ENCODE data around the gene ACP1.

ACP1 gene

DNA sequence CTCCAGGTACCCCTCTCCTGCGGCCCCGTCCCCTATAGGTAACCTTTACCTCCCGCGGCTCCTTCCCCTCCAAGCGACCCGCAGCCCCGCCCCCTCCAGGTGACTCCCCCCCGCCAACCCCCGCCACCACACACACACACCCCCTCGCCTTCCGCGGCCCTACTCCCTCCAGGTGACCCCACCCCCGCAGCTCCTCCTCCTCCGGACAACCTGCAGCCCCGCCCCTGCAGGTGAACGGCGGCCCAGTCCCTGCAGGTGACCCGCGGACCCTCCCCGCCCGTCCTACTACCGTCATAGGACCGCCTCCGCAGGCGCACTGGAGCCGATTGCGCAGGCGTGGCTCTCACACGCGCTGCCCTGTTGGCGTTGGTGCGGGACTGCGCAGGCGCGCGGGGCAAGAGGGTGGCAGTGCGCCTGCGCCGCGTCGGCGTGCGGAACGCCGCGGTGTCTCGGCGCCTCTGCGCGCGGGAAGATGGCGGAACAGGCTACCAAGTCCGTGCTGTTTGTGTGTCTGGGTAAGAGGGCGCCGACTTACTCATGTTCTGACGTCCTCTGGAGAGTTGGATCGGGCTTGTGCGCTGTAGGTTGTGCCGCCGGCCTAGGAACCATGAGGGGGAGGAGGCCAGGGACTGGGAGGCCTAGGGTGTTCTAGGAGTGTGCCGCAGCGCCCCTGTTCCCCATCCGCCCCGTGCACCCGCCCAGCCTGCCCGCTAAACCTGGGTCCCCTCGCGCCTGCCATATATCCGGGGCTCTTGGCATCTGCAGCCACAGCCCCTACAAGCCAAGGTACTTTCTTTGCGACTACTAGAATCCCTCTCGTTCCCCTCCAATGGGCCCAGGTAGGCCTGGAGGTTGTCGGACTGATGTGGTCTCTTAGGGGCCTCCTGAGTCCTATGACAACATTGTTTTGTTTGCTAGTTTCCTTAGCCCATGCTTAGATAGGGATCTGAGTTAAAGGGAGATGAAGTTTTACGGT is at the start of gene ACP1:
ACP1 (plus strand) TSS at position 455 of the 976 bp plus-strand sequence; CDS start at position 473, 18 bp downstream.
- Mint-ChIP-seq H3K27me3 (ENCODE audit: low read depth) (no peaks in the 10 kb centered on the region), H3K36me3 (ENCODE audit: low read depth) (no peaks in the 10 kb centered on the region), H3K9me3 (no peaks in the 10 kb centered on the region), H3K27ac (peak within 1 kb of the TSS; percentile 93), H3K4me3 (peak within 1 kb of the TSS; percentile 90), H3K4me1 (ENCODE audit: low read depth) (peaks cover 28% of the 10 kb centered on the region)

DNA sequence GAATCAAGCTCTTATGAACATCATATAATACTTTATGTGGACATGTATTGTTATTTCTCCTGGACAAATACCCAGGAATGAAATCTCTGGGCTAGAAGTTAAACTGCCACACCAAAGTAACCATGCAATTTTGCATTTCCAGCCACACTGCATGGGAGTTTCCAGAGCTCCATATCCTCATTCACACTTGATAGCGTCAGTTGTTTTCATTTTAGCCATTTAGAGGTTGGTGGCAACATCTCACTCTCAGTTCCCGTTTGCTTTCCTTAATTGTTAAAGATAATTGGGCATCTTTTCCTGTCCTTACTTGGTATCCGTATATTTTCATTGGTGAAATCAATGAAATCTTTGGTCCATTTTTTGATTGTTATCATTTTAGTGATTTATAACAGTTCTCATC is 48.7 kb upstream of the ACP1 start:
- peaks cover 5% of the 10 kb centered on the region for H3K27me3 Mint-ChIP-seq (ENCODE audit: low read depth)
- no peaks in the 10 kb centered on the region for H3K9me3 Mint-ChIP-seq
- H3K4me3 Mint-ChIP-seq = no peak overlapping the region
- no peaks in the 10 kb centered on the region for H3K36me3 Mint-ChIP-seq (ENCODE audit: low read depth)
- no peak overlapping the region for H3K27ac Mint-ChIP-seq
- no peaks in the 10 kb centered on the region for H3K4me1 Mint-ChIP-seq (ENCODE audit: low read depth)

GRCh38 chr2:223451-223850 is 41.3 kb upstream of the ACP1 start:
- Mint-ChIP-seq H3K9me3 (no peaks in the 10 kb centered on the region), H3K27me3 (ENCODE audit: low read depth) (no peaks in the 10 kb centered on the region), H3K27ac (no peak overlapping the region), H3K36me3 (ENCODE audit: low read depth) (peaks cover 6% of the 10 kb centered on the region), H3K4me3 (no peak overlapping the region), H3K4me1 (ENCODE audit: low read depth) (no peaks in the 10 kb centered on the region)

DNA sequence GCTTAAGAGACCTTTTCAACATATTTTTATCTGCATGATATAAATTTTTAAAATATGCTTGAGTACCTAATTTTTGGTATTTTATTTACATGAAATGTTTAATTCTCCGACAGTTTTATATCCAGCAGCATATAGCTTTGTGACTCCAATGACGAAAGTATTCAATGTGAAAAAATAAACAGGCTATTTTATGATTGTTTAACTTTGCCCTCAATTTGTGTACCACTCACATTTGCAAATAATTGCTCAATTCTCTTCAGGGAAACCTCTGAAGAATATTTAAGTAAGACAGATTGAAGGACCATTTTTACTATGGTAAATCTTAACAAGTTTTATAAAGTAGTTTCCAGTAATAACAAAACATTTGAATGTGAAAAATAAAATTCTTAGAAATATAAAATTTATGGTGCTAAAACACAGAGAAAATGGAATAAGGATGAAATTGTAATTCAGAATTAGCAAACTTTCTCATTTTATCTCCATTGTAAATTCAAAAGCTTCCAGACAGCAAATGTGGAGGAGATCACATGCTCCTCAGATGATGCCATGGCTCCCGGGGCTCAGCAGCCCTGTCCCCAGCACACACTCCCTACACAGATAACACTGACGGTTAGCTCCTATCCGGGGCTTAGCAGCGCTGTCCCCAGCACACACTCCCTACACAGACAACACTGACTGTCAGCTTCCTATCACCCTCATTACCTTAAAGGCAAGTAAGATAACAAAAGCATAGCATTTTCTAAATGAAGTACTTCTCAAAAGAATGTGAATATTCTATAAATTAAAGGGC is 40.6 kb upstream of the ACP1 start:
- Mint-ChIP-seq H3K27me3 (ENCODE audit: low read depth) (no peaks in the 10 kb centered on the region), H3K27ac (no peak overlapping the region), H3K36me3 (ENCODE audit: low read depth) (peaks cover 6% of the 10 kb centered on the region), H3K4me3 (no peak overlapping the region), H3K9me3 (no peaks in the 10 kb centered on the region), H3K4me1 (ENCODE audit: low read depth) (no peaks in the 10 kb centered on the region)

- H3K4me3 Mint-ChIP-seq = no peak overlapping the region
- H3K27ac Mint-ChIP-seq = no peak overlapping the region
- H3K36me3 Mint-ChIP-seq (ENCODE audit: low read depth) = peaks cover 6% of the 10 kb centered on the region
- H3K4me1 Mint-ChIP-seq (ENCODE audit: low read depth) = no peaks in the 10 kb centered on the region
- no peaks in the 10 kb centered on the region for H3K27me3 Mint-ChIP-seq (ENCODE audit: low read depth)
- no peaks in the 10 kb centered on the region for H3K9me3 Mint-ChIP-seq
Measured at GRCh38 chr2:228115-228514, 36.6 kb upstream of the ACP1 start.

GRCh38 chr2:228518-229278 is 36.0 kb upstream of the ACP1 start:
- H3K36me3 Mint-ChIP-seq (ENCODE audit: low read depth) = peaks cover 6% of the 10 kb centered on the region
- H3K27ac Mint-ChIP-seq = no peak overlapping the region
- no peak overlapping the region for H3K4me3 Mint-ChIP-seq
- no peaks in the 10 kb centered on the region for H3K27me3 Mint-ChIP-seq (ENCODE audit: low read depth)
- H3K4me1 Mint-ChIP-seq (ENCODE audit: low read depth) = no peaks in the 10 kb centered on the region
- H3K9me3 Mint-ChIP-seq = no peaks in the 10 kb centered on the region

DNA sequence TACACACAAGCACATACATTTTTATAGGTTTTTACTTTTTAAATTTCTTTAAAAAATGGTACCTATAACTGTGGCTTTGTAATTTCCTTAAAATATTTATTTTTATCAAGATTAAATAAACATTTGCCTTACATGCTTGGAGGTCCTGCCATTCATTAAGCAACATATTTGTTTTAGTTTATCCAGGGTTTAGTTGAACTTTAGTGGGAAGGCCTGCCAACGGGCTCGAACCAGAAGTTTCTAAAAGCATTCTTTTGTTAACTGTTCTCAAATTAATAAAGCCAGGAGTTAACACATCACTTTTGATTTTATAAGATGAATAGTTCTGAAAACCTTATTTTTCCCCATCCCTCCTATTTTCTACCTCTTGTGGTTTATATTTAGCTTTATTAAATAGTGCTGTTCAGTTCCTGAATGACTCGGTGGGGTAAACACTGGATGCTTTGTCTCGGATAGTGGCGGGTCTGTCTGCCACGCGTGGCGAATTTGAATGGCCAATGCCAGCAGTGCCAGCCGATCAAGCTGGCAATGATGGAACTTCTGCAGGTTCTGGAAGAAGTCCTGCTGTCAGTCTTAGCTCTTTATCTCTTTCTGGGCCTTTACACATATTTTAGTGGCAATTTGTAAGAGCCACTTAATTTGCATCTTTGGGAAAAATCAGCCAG is 33.1 kb upstream of the ACP1 start:
- H3K27ac Mint-ChIP-seq = no peak overlapping the region
- no peaks in the 10 kb centered on the region for H3K4me1 Mint-ChIP-seq (ENCODE audit: low read depth)
- H3K9me3 Mint-ChIP-seq = no peaks in the 10 kb centered on the region
- no peaks in the 10 kb centered on the region for H3K27me3 Mint-ChIP-seq (ENCODE audit: low read depth)
- H3K4me3 Mint-ChIP-seq = no peak overlapping the region
- H3K36me3 Mint-ChIP-seq (ENCODE audit: low read depth) = peaks cover 3% of the 10 kb centered on the region

- H3K4me3 Mint-ChIP-seq = no peak overlapping the region
- H3K4me1 Mint-ChIP-seq (ENCODE audit: low read depth) = no peaks in the 10 kb centered on the region
- no peaks in the 10 kb centered on the region for H3K36me3 Mint-ChIP-seq (ENCODE audit: low read depth)
Measured at GRCh38 chr2:233030-233429, 31.7 kb upstream of the ACP1 start.

DNA sequence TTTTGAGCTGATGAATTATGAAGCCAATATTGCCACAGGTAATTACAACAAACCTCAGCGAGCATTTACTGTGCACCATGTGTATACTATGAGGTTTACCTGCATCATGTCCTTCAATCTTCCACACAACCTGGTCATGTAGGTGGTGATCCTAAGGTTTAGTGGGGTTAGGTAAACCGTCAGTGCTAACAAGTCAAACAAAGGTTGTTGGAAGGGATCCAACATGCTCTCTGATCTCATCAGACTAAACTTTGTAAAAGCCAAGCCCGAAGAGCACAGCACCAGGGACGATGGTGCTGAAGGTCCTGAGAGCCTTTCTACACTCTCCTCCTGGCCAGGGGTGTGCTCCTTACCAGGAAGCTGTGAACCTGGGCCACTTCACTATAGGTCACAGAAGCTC is 30.3 kb upstream of the ACP1 start:
- no peaks in the 10 kb centered on the region for H3K36me3 Mint-ChIP-seq (ENCODE audit: low read depth)
- H3K4me1 Mint-ChIP-seq (ENCODE audit: low read depth) = no peaks in the 10 kb centered on the region
- H3K27ac Mint-ChIP-seq = no peak overlapping the region
- H3K27me3 Mint-ChIP-seq (ENCODE audit: low read depth) = no peaks in the 10 kb centered on the region
- no peak overlapping the region for H3K4me3 Mint-ChIP-seq
- H3K9me3 Mint-ChIP-seq = no peaks in the 10 kb centered on the region

More at GRCh38 chr2:233030-233429, 31.7 kb upstream of the ACP1 start:
- H3K27me3 Mint-ChIP-seq (ENCODE audit: low read depth) = no peaks in the 10 kb centered on the region
- H3K9me3 Mint-ChIP-seq = no peaks in the 10 kb centered on the region
- H3K27ac Mint-ChIP-seq = no peak overlapping the region

- Mint-ChIP-seq H3K4me1 (ENCODE audit: low read depth) (no peaks in the 10 kb centered on the region), H3K36me3 (ENCODE audit: low read depth) (peaks cover 1% of the 10 kb centered on the region), H3K27me3 (ENCODE audit: low read depth) (no peaks in the 10 kb centered on the region), H3K27ac (no peak overlapping the region), H3K9me3 (no peaks in the 10 kb centered on the region), H3K4me3 (no peak overlapping the region)
Measured at GRCh38 chr2:236993-237539, 27.7 kb upstream of the ACP1 start.

- Mint-ChIP-seq H3K4me1 (ENCODE audit: low read depth) (no peaks in the 10 kb centered on the region), H3K36me3 (ENCODE audit: low read depth) (peaks cover 1% of the 10 kb centered on the region), H3K9me3 (no peaks in the 10 kb centered on the region), H3K4me3 (no peak overlapping the region), H3K27me3 (ENCODE audit: low read depth) (no peaks in the 10 kb centered on the region), H3K27ac (no peak overlapping the region)
Measured at GRCh38 chr2:237878-238277, 26.9 kb upstream of the ACP1 start.

DNA sequence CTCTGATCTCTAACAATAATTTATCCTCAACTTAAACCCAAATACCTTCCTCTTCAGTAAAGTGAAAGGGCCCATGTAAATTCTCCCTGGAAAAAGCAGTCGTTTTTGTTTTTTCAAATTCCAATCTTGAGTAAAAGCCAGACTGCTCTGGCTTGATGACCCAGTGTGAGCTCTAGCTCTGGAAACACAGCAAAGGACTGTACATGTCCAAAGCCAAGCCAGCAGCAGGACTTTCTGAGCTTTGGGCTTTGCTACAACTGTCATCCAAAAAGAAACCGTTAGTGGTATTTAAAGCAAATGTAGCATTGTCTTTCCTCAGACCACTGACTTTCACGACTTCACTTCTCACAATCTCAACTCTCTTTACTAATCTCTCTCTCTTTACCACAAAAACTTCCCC is 26.3 kb upstream of the ACP1 start:
- H3K36me3 Mint-ChIP-seq (ENCODE audit: low read depth) = peaks cover 1% of the 10 kb centered on the region
- no peaks in the 10 kb centered on the region for H3K9me3 Mint-ChIP-seq
- no peaks in the 10 kb centered on the region for H3K4me1 Mint-ChIP-seq (ENCODE audit: low read depth)
- no peaks in the 10 kb centered on the region for H3K27me3 Mint-ChIP-seq (ENCODE audit: low read depth)
- no peak overlapping the region for H3K4me3 Mint-ChIP-seq
- H3K27ac Mint-ChIP-seq = no peak overlapping the region

GRCh38 chr2:238869-239268 is 25.9 kb upstream of the ACP1 start:
- peaks cover 1% of the 10 kb centered on the region for H3K36me3 Mint-ChIP-seq (ENCODE audit: low read depth)
- H3K4me3 Mint-ChIP-seq = no peak overlapping the region
- H3K9me3 Mint-ChIP-seq = no peaks in the 10 kb centered on the region
- H3K27me3 Mint-ChIP-seq (ENCODE audit: low read depth) = no peaks in the 10 kb centered on the region
- no peak overlapping the region for H3K27ac Mint-ChIP-seq
- H3K4me1 Mint-ChIP-seq (ENCODE audit: low read depth) = no peaks in the 10 kb centered on the region

GRCh38 chr2:244547-244946 is 20.2 kb upstream of the ACP1 start:
- H3K27ac Mint-ChIP-seq = no peak overlapping the region
- peaks cover 2% of the 10 kb centered on the region for H3K4me1 Mint-ChIP-seq (ENCODE audit: low read depth)
- no peaks in the 10 kb centered on the region for H3K27me3 Mint-ChIP-seq (ENCODE audit: low read depth)
- no peaks in the 10 kb centered on the region for H3K9me3 Mint-ChIP-seq
- H3K36me3 Mint-ChIP-seq (ENCODE audit: low read depth) = peaks cover 1% of the 10 kb centered on the region
- H3K4me3 Mint-ChIP-seq = no peak overlapping the region

Data from T-helper 1 cell treated with Interleukin-12 subunit alpha and Interleukin-12 subunit beta and Interleukin-4 antibody, amounts not matched to agents 30 μg/mL and 1 μg/mL, for 36 hours (primary cell).